ENCODE results near the gene COL27A1. TPM values are rescaled to one million over a fixed set of nuclear protein-coding genes. Genes with fewer than 3 reads are reported as not detected.

COL27A1 gene
- total and polyA plus RNA-seq, 9 of the 15 experiments (the other 6 are each of a cell fraction or from before 2014, with no cell fraction given): 0.07 TPM; not detected in 8

GRCh38 chr9:114258866-114259797, 103.8 kb downstream of the COL27A1 start:
- no peak overlapping the region for H2AFZ ChIP-seq (ENCODE audit: low read depth, low read length)
- 3% methylated on average over 6 of the region's 6 CpGs for WGBS (ENCODE audit: insufficient coverage, low coverage, missing lambda C conversion rate)
- H3K9me1 ChIP-seq (ENCODE audit: control insufficient read depth, insufficient read depth, low read length): no peaks in the 10 kb centered on the region
- in situ Hi-C loops (cut with MboI): no loop called here
- H3K9ac ChIP-seq (ENCODE audit: insufficient read depth in 1 of 2, low read depth in 2 of 2, low read length in 2 of 2): no peak overlapping the region
- peaks cover 13% of the 10 kb centered on the region for H4K20me1 ChIP-seq (replicated peaks; ENCODE audit: control insufficient read depth, insufficient read depth, low read length)
- no peaks in the 10 kb centered on the region for H3K4me1 ChIP-seq (replicated peaks in 1 of 2; ENCODE audit: control insufficient read depth in 2 of 2, insufficient read depth in 2 of 2, low read length in 2 of 2)
- ATAC-seq (no peak), FAIRE-seq (no peak), DNase-seq (ENCODE audit: extremely low read depth in 1 of 4, low spot score in 3 of 4) (no peak)
- ChIA-PET POLR2A (no interaction called here), CTCF (ENCODE audit: low intra/inter-chr PET ratio) (no interaction called here)
- no peak overlapping the region for H3K4me2 ChIP-seq (ENCODE audit: insufficient read depth, low read length)
- H3K36me3 ChIP-seq (ENCODE audit: control insufficient read depth, insufficient read depth, low read length): no peaks in the 10 kb centered on the region
- no peak overlapping the region for H3K27ac ChIP-seq (ENCODE audit: extremely low read depth, low read depth, low read length)
- no peaks in the 10 kb centered on the region for H3K9me3 ChIP-seq (replicated peaks; ENCODE audit: control insufficient read depth, insufficient read depth, low read depth, low read length)
- no peak for TF ChIP-seq ZNF124 (CRISPR knock-in tag; IDR thresholded peaks at IDR 0.05)
- TF ChIP-seq RBM25 (IDR thresholded peaks at IDR 0.05; ENCODE audit: low read depth, low read length, severe bottlenecking): peak; percentile 51
- TF ChIP-seq MXD1 (CRISPR knock-in tag; IDR thresholded peaks at IDR 0.05; ENCODE audit: borderline replicate concordance, poor library complexity, severe bottlenecking): no peak
- no peak for TF ChIP-seq HDAC8 (tag; IDR thresholded peaks at IDR 0.05)
- 0 out of 4 replicates have a peak, but pooled peaks of 1 of the 2 experiments have one; percentile 28 for TF ChIP-seq KDM1A (IDR thresholded peaks at IDR 0.05)
- peak; percentile 67; the same call in 1 of the 2 replicates for TF ChIP-seq ADNP (tag; IDR thresholded peaks at IDR 0.05)
- no peak for TF ChIP-seq EP300 (IDR thresholded peaks at IDR 0.05; ENCODE audit: low read length)
- no peak for TF ChIP-seq SFPQ (IDR thresholded peaks at IDR 0.05; ENCODE audit: low read depth, low read length)
- 0 out of 4 replicates have a peak, but pooled peaks of 1 of the 2 experiments have one; percentile 16 for TF ChIP-seq RCOR1 (IDR thresholded peaks at IDR 0.05; ENCODE audit: borderline replicate concordance in 1 of 2, low read depth in 2 of 2, low read length in 2 of 2)
- intact Hi-C loops (cut with micrococcal nuclease): no loop called here
- H3K4me3 ChIP-seq: no peak overlapping the region
- H3K79me2 ChIP-seq (ENCODE audit: control insufficient read depth, insufficient read depth, low read length): no peaks in the 10 kb centered on the region
- peaks cover 7 to 76% of the 10 kb centered on the region in 2 experiments; a peak in 4 of 5 replicates for H3K27me3 ChIP-seq (ENCODE audit: control insufficient read depth in 2 of 2, insufficient read depth in 2 of 2, low read length in 2 of 2)
- BruUV-seq (replicated peaks): no TSS peak

Measured in K562 (cell line).